Stimulated activated CD4-positive, alpha-beta T cell treated with anti-CD3 and anti-CD28 coated beads, Interleukin-1b, Interleukin-23, amount 100 ng/mL, for 4 hours (primary cell): ENCODE data around the gene ELK3.

Experiments
- DNase-seq, 2 donors: peaks; one replicate each; pipeline ENCODE4 v3.0.0-alpha.2; 2020; ENCODE audit warnings: low read depth in 2 of 2

The ELK3 gene

GRCh38 chr12:96212456-96213375, 18.5 kb downstream of the ELK3 start:
- no peak for DNase-seq

- DNase-seq: no peak
These were observed 19.7 kb downstream of the ELK3 start for GRCh38 chr12:96213869-96214268.

GRCh38 chr12:96215919-96216273, 21.7 kb downstream of the ELK3 start:
- no peak for DNase-seq

- no peak for DNase-seq
These were observed 25.0 kb downstream of the ELK3 start for GRCh38 chr12:96218989-96219678.

GRCh38 chr12:96219700-96220206, 25.6 kb downstream of the ELK3 start:
- no peak for DNase-seq

GRCh38 chr12:96220902-96221301, 26.7 kb downstream of the ELK3 start:
- DNase-seq: no peak

GRCh38 chr12:96221391-96221790, 27.2 kb downstream of the ELK3 start:
- no peak for DNase-seq

- DNase-seq: no peak
These were observed 29.4 kb downstream of the ELK3 start for GRCh38 chr12:96223411-96224218.

- no peak for DNase-seq
These were observed 30.0 kb downstream of the ELK3 start for GRCh38 chr12:96224219-96224615.

GRCh38 chr12:96225044-96225855, 31.1 kb downstream of the ELK3 start:
- DNase-seq: no peak

GRCh38 chr12:96225994-96226399, 31.8 kb downstream of the ELK3 start:
- no peak for DNase-seq

GRCh38 chr12:96226401-96226800, 32.2 kb downstream of the ELK3 start:
- no peak for DNase-seq

- no peak for DNase-seq
These were observed 32.7 kb downstream of the ELK3 start for GRCh38 chr12:96226801-96227348.

GRCh38 chr12:96227365-96228106, 33.4 kb downstream of the ELK3 start:
- DNase-seq: no peak

- DNase-seq: no peak
These were observed 34.5 kb downstream of the ELK3 start for GRCh38 chr12:96228566-96229248.

- no peak for DNase-seq
These were observed 36.5 kb downstream of the ELK3 start for GRCh38 chr12:96230646-96231045.

GRCh38 chr12:96233168-96233567, 39.0 kb downstream of the ELK3 start:
- DNase-seq: no peak

- no peak for DNase-seq
These were observed 39.8 kb downstream of the ELK3 start for GRCh38 chr12:96233939-96234461.
